Mucosa of stomach (tissue), 1 donor: Measurements from ENCODE around the gene PTTG1IP.

Experiments used
- H3K27me3 ChIP-seq: one replicate; pipeline ENCODE4 v1.7.0; 2013; ENCODE audit warnings: mild to moderate bottlenecking, low read length; ENCODE audit not compliant: control insufficient read depth, insufficient read depth
- H3K36me3 ChIP-seq: one replicate; pipeline ENCODE4 v1.7.0; 2013; ENCODE audit warnings: low read length; ENCODE audit not compliant: control insufficient read depth, insufficient read depth
- H3K4me1 ChIP-seq: one replicate; pipeline ENCODE4 v1.7.0; 2013; ENCODE audit warnings: mild to moderate bottlenecking, low read length; ENCODE audit not compliant: control insufficient read depth, insufficient read depth
- H3K4me3 ChIP-seq: one replicate; pipeline ENCODE4 v1.7.0; 2013; ENCODE audit warnings: low read length
- H3K9ac ChIP-seq: one replicate; pipeline ENCODE4 v1.7.0; 2013; ENCODE audit warnings: mild to moderate bottlenecking, low read length, moderate library complexity
- H3K9me3 ChIP-seq: one replicate; pipeline ENCODE4 v1.7.0; 2013; ENCODE audit warnings: mild to moderate bottlenecking, low read length, moderate library complexity; ENCODE audit not compliant: control insufficient read depth
- donor health status: Pancreatic carcinoma.

Gene PTTG1IP

GRCh38 chr21:44847261-44848056, 26.0 kb downstream of the PTTG1IP start:
- Histone ChIP-seq H3K4me3 (no peak overlapping the region), H3K27me3 (peaks cover 8% of the 10 kb centered on the region), H3K36me3 (peaks cover 16% of the 10 kb centered on the region), H3K9ac (no peak overlapping the region), H3K4me1 (peaks cover 23% of the 10 kb centered on the region), H3K9me3 (no peaks in the 10 kb centered on the region)

- no peak overlapping the region for H3K4me3 ChIP-seq
- peaks cover 20% of the 10 kb centered on the region for H3K4me1 ChIP-seq
Observed at GRCh38 chr21:44846485-44847260, 26.8 kb downstream of the PTTG1IP start.

GRCh38 chr21:44846224-44846484, 27.3 kb downstream of the PTTG1IP start:
- Histone ChIP-seq H3K36me3 (peaks cover 15% of the 10 kb centered on the region), H3K4me3 (no peak overlapping the region), H3K9ac (peak overlapping the region; percentile 24), H3K4me1 (peaks cover 20% of the 10 kb centered on the region), H3K27me3 (peaks cover 13% of the 10 kb centered on the region), H3K9me3 (no peaks in the 10 kb centered on the region)

More at GRCh38 chr21:44846485-44847260, 26.8 kb downstream of the PTTG1IP start:
- H3K27me3 ChIP-seq: peaks cover 10% of the 10 kb centered on the region
- no peaks in the 10 kb centered on the region for H3K9me3 ChIP-seq
- H3K36me3 ChIP-seq: peaks cover 16% of the 10 kb centered on the region
- peak overlapping the region; percentile 34 for H3K9ac ChIP-seq

GRCh38 chr21:44845418-44846223, 27.9 kb downstream of the PTTG1IP start:
- peaks cover 9% of the 10 kb centered on the region for H3K36me3 ChIP-seq
- peak overlapping the region; percentile 36 for H3K4me3 ChIP-seq
- H3K9ac ChIP-seq: peak overlapping the region; percentile 24
- peaks cover 13% of the 10 kb centered on the region for H3K27me3 ChIP-seq
- no peaks in the 10 kb centered on the region for H3K9me3 ChIP-seq
- peaks cover 20% of the 10 kb centered on the region for H3K4me1 ChIP-seq

GRCh38 chr21:44844256-44844655, 29.2 kb downstream of the PTTG1IP start:
- Histone ChIP-seq H3K9ac (no peak overlapping the region), H3K36me3 (no peaks in the 10 kb centered on the region), H3K4me1 (peaks cover 20% of the 10 kb centered on the region), H3K27me3 (peaks cover 13% of the 10 kb centered on the region), H3K9me3 (no peaks in the 10 kb centered on the region), H3K4me3 (no peak overlapping the region)

GRCh38 chr21:44842721-44843445, 30.6 kb downstream of the PTTG1IP start:
- H3K27me3 ChIP-seq: peaks cover 13% of the 10 kb centered on the region

GRCh38 chr21:44842087-44842486, 31.4 kb downstream of the PTTG1IP start:
- Histone ChIP-seq H3K9me3 (no peaks in the 10 kb centered on the region), H3K4me3 (no peak overlapping the region), H3K4me1 (peaks cover 29% of the 10 kb centered on the region), H3K36me3 (no peaks in the 10 kb centered on the region), H3K9ac (no peak overlapping the region), H3K27me3 (peaks cover 13% of the 10 kb centered on the region)

More at GRCh38 chr21:44842721-44843445, 30.6 kb downstream of the PTTG1IP start:
- Histone ChIP-seq H3K9me3 (no peaks in the 10 kb centered on the region), H3K4me3 (no peak overlapping the region), H3K9ac (no peak overlapping the region), H3K36me3 (no peaks in the 10 kb centered on the region), H3K4me1 (peaks cover 26% of the 10 kb centered on the region)

GRCh38 chr21:44840771-44841170, 32.7 kb downstream of the PTTG1IP start:
- Histone ChIP-seq H3K4me3 (no peak overlapping the region), H3K9me3 (no peaks in the 10 kb centered on the region)

GRCh38 chr21:44838951-44839350, 34.5 kb downstream of the PTTG1IP start:
- peaks cover 19% of the 10 kb centered on the region for H3K27me3 ChIP-seq
- H3K36me3 ChIP-seq: no peaks in the 10 kb centered on the region
- peaks cover 26% of the 10 kb centered on the region for H3K4me1 ChIP-seq
- H3K4me3 ChIP-seq: no peak overlapping the region
- H3K9ac ChIP-seq: no peak overlapping the region
- no peaks in the 10 kb centered on the region for H3K9me3 ChIP-seq

More at GRCh38 chr21:44840771-44841170, 32.7 kb downstream of the PTTG1IP start:
- Histone ChIP-seq H3K9ac (no peak overlapping the region), H3K36me3 (no peaks in the 10 kb centered on the region), H3K27me3 (peaks cover 19% of the 10 kb centered on the region), H3K4me1 (peaks cover 23% of the 10 kb centered on the region)

- Histone ChIP-seq H3K27me3 (peaks cover 19% of the 10 kb centered on the region), H3K4me3 (no peak overlapping the region), H3K9me3 (no peaks in the 10 kb centered on the region), H3K36me3 (no peaks in the 10 kb centered on the region), H3K9ac (no peak overlapping the region), H3K4me1 (peaks cover 26% of the 10 kb centered on the region)
Observed at GRCh38 chr21:44838039-44838895, 35.2 kb downstream of the PTTG1IP start.

GRCh38 chr21:44837537-44837936, 36.0 kb downstream of the PTTG1IP start:
- no peaks in the 10 kb centered on the region for H3K36me3 ChIP-seq
- peaks cover 26% of the 10 kb centered on the region for H3K4me1 ChIP-seq
- H3K27me3 ChIP-seq: peaks cover 12% of the 10 kb centered on the region
- H3K9me3 ChIP-seq: no peaks in the 10 kb centered on the region
- no peak overlapping the region for H3K9ac ChIP-seq
- no peak overlapping the region for H3K4me3 ChIP-seq
